GM12873 (cell line): Measurements from ENCODE around the gene SAMSN1.

Experiments used
- CTCF ChIP-seq: IDR thresholded peaks from 2 replicates; pipeline ENCODE4 v1.5.1; 2012; ENCODE audit warnings: low read depth, mild to moderate bottlenecking, moderate library complexity, low read length, control low read depth; ENCODE audit not compliant: insufficient read depth; ENCODE audit errors: missing control alignments

SAMSN1 gene

GRCh38 chr21:14589855-14590563, 43.9 kb upstream of the SAMSN1 start:
- TF ChIP-seq CTCF: no peak

GRCh38 chr21:14587266-14587665, 41.2 kb upstream of the SAMSN1 start:
- TF ChIP-seq CTCF: no peak

GRCh38 chr21:14585122-14585521, 39.0 kb upstream of the SAMSN1 start:
- no peak for TF ChIP-seq CTCF

- TF ChIP-seq CTCF: no peak
Measured at GRCh38 chr21:14584357-14585095, 38.4 kb upstream of the SAMSN1 start.

- no peak for TF ChIP-seq CTCF
Measured at GRCh38 chr21:14583629-14584255, 37.6 kb upstream of the SAMSN1 start.

GRCh38 chr21:14582934-14583628, 37.0 kb upstream of the SAMSN1 start:
- no peak for TF ChIP-seq CTCF

- no peak for TF ChIP-seq CTCF
Measured at GRCh38 chr21:14581902-14582457, 35.9 kb upstream of the SAMSN1 start.
